ENCODE results near the gene HBD. TPM values are rescaled to one million over a fixed set of nuclear protein-coding genes. Genes with fewer than 3 reads are reported as not detected.
"Not testable (repeated sequence)": the region's sequence is repeated elsewhere in the genome, so short reads cannot be mapped to it uniquely, and the experiment has no call there.

Gene HBD
- total RNA-seq, 2 experiments from 2014 or later: not detected

- intact Hi-C loops (cut with DNase I, micrococcal nuclease): no loop called here
- no peaks in the 10 kb centered on the region for H3K36me3 ChIP-seq (ENCODE audit: insufficient read depth, low read length)
- no peaks in the 10 kb centered on the region for H3K9me3 ChIP-seq (ENCODE audit: control insufficient read depth in 1 of 2, insufficient read depth in 1 of 2, low read length in 2 of 2)
- no peaks in the 10 kb centered on the region for H3K27me3 ChIP-seq (ENCODE audit: control insufficient read depth in 1 of 2, insufficient read depth in 2 of 2, low read length in 2 of 2)
- no peak for DNase-seq
- no peak overlapping the region for H3K4me3 Mint-ChIP-seq
- ATAC-seq (ENCODE audit: poor library complexity): no peak
- TF ChIP-seq CTCF (IDR thresholded peaks at IDR 0.05): no peak
- H3K4me1 Mint-ChIP-seq (ENCODE audit: low read depth): no peaks in the 10 kb centered on the region
- no peaks in the 10 kb centered on the region for H3K27me3 Mint-ChIP-seq
- ChIA-PET POLR2A (no interaction called here), CTCF (no interaction called here)
- no peak overlapping the region for H3K27ac ChIP-seq (ENCODE audit: low read depth in 1 of 2, low read length in 2 of 2)
- no peaks in the 10 kb centered on the region for H3K36me3 Mint-ChIP-seq (ENCODE audit: low read depth)
- no peaks in the 10 kb centered on the region for H3K4me1 ChIP-seq (ENCODE audit: insufficient read depth, low read length)
- H3K9me3 Mint-ChIP-seq: no peaks in the 10 kb centered on the region
- H3K4me3 ChIP-seq (ENCODE audit: low read length): no peak overlapping the region
- no peak overlapping the region for H3K27ac Mint-ChIP-seq
Observed at GRCh38 chr11:5265832-5266231, 31.5 kb upstream of the HBD start.

GRCh38 chr11:5258543-5259262 lies 24.4 kb upstream of the HBD start:
- H3K36me3 Mint-ChIP-seq (ENCODE audit: low read depth): no peaks in the 10 kb centered on the region
- Histone ChIP-seq H3K4me3 (ENCODE audit: low read length) (no peak overlapping the region), H3K4me1 (ENCODE audit: insufficient read depth, low read length) (no peaks in the 10 kb centered on the region), H3K27me3 (ENCODE audit: control insufficient read depth in 1 of 2, insufficient read depth in 2 of 2, low read length in 2 of 2) (no peaks in the 10 kb centered on the region), H3K27ac (ENCODE audit: low read depth in 1 of 2, low read length in 2 of 2) (no peak overlapping the region), H3K9me3 (ENCODE audit: control insufficient read depth in 1 of 2, insufficient read depth in 1 of 2, low read length in 2 of 2) (no peaks in the 10 kb centered on the region), H3K36me3 (ENCODE audit: insufficient read depth, low read length) (no peaks in the 10 kb centered on the region)
- H3K4me1 Mint-ChIP-seq (ENCODE audit: low read depth): no peaks in the 10 kb centered on the region
- no peak for ATAC-seq (ENCODE audit: poor library complexity)
- peaks cover 13% of the 10 kb centered on the region for H3K9me3 Mint-ChIP-seq
- intact Hi-C loops (cut with DNase I, micrococcal nuclease): no loop called here
- POLR2A ChIA-PET: no interaction called here
- no peak overlapping the region for H3K4me3 Mint-ChIP-seq
- H3K27ac Mint-ChIP-seq: no peak overlapping the region
- no peak for TF ChIP-seq CTCF (IDR thresholded peaks at IDR 0.05)
- peaks cover 3% of the 10 kb centered on the region for H3K27me3 Mint-ChIP-seq
- DNase-seq: no peak
- CTCF ChIA-PET: no interaction called here

- H3K27ac Mint-ChIP-seq: no peak overlapping the region
- H3K9me3 Mint-ChIP-seq: peaks cover 13% of the 10 kb centered on the region
Observed at GRCh38 chr11:5257296-5257695, 23.0 kb upstream of the HBD start.

GRCh38 chr11:5254646-5255413 lies 20.5 kb upstream of the HBD start, which contains the start of gene HBG2:
TSS of gene HBG2 (minus strand) at chr11:5254781. CDS start at chr11:5254728, 53 bp downstream.
- not testable (repeated sequence) for H3K27ac Mint-ChIP-seq

More at GRCh38 chr11:5257296-5257695, 23.0 kb upstream of the HBD start:
- Mint-ChIP-seq H3K36me3 (ENCODE audit: low read depth) (no peaks in the 10 kb centered on the region), H3K4me1 (ENCODE audit: low read depth) (no peaks in the 10 kb centered on the region), H3K27me3 (peaks cover 3% of the 10 kb centered on the region), H3K4me3 (no peak overlapping the region)
- Histone ChIP-seq H3K27ac (ENCODE audit: low read depth in 1 of 2, low read length in 2 of 2) (no peak overlapping the region), H3K4me3 (ENCODE audit: low read length) (no peak overlapping the region), H3K4me1 (ENCODE audit: insufficient read depth, low read length) (no peaks in the 10 kb centered on the region), H3K9me3 (ENCODE audit: control insufficient read depth in 1 of 2, insufficient read depth in 1 of 2, low read length in 2 of 2) (no peaks in the 10 kb centered on the region), H3K27me3 (ENCODE audit: control insufficient read depth in 1 of 2, insufficient read depth in 2 of 2, low read length in 2 of 2) (no peaks in the 10 kb centered on the region), H3K36me3 (ENCODE audit: insufficient read depth, low read length) (no peaks in the 10 kb centered on the region)
- ChIA-PET CTCF (no interaction called here), POLR2A (no interaction called here)
- intact Hi-C loops (cut with DNase I, micrococcal nuclease): no loop called here
- no peak for TF ChIP-seq CTCF (IDR thresholded peaks at IDR 0.05)
- ATAC-seq (ENCODE audit: poor library complexity) (no peak), DNase-seq (no peak)

GRCh38 chr11:5254023-5254422 lies 19.7 kb upstream of the HBD start:
- H3K4me1 Mint-ChIP-seq (ENCODE audit: low read depth); H3K9me3 ChIP-seq (ENCODE audit: control insufficient read depth in 1 of 2, insufficient read depth in 1 of 2, low read length in 2 of 2); H3K27ac ChIP-seq (ENCODE audit: low read depth in 1 of 2, low read length in 2 of 2); H3K36me3 Mint-ChIP-seq (ENCODE audit: low read depth); ATAC-seq (ENCODE audit: poor library complexity); H3K9me3 Mint-ChIP-seq; H3K36me3 ChIP-seq (ENCODE audit: insufficient read depth, low read length); H3K4me1 ChIP-seq (ENCODE audit: insufficient read depth, low read length); H3K27me3 ChIP-seq (ENCODE audit: control insufficient read depth in 1 of 2, insufficient read depth in 2 of 2, low read length in 2 of 2); H3K4me3 ChIP-seq (ENCODE audit: low read length); CTCF ChIA-PET; DNase-seq; H3K27ac Mint-ChIP-seq; POLR2A ChIA-PET; H3K4me3 Mint-ChIP-seq; H3K27me3 Mint-ChIP-seq; intact Hi-C loops (cut with DNase I, micrococcal nuclease): not testable (repeated sequence)

More at GRCh38 chr11:5254646-5255413, 20.5 kb upstream of the HBD start, which contains the start of gene HBG2:
- ATAC-seq (ENCODE audit: poor library complexity); CTCF ChIA-PET; H3K36me3 Mint-ChIP-seq (ENCODE audit: low read depth); H3K9me3 ChIP-seq (ENCODE audit: control insufficient read depth in 1 of 2, insufficient read depth in 1 of 2, low read length in 2 of 2); H3K4me1 Mint-ChIP-seq (ENCODE audit: low read depth); intact Hi-C loops (cut with DNase I, micrococcal nuclease); H3K4me3 ChIP-seq (ENCODE audit: low read length); H3K36me3 ChIP-seq (ENCODE audit: insufficient read depth, low read length); H3K27me3 Mint-ChIP-seq; DNase-seq; POLR2A ChIA-PET; H3K9me3 Mint-ChIP-seq; H3K4me3 Mint-ChIP-seq; H3K27ac ChIP-seq (ENCODE audit: low read depth in 1 of 2, low read length in 2 of 2); H3K27me3 ChIP-seq (ENCODE audit: control insufficient read depth in 1 of 2, insufficient read depth in 2 of 2, low read length in 2 of 2); H3K4me1 ChIP-seq (ENCODE audit: insufficient read depth, low read length): not testable (repeated sequence)

All from CD4-positive, alpha-beta T cell (primary cell).